Kidney glomerular epithelial cell (primary cell): ENCODE measurements around the gene GOLGA6L24.
"Not testable (repeated sequence)": the region's sequence is repeated elsewhere in the genome, so short reads cannot be mapped to it uniquely, and the experiment has no call there.

ENCODE experiments used
- DNase-seq: peaks from one replicate; lab custom pipeline; 2025; lab: John Stamatoyannopoulos, UW

Gene GOLGA6L24, protein sequence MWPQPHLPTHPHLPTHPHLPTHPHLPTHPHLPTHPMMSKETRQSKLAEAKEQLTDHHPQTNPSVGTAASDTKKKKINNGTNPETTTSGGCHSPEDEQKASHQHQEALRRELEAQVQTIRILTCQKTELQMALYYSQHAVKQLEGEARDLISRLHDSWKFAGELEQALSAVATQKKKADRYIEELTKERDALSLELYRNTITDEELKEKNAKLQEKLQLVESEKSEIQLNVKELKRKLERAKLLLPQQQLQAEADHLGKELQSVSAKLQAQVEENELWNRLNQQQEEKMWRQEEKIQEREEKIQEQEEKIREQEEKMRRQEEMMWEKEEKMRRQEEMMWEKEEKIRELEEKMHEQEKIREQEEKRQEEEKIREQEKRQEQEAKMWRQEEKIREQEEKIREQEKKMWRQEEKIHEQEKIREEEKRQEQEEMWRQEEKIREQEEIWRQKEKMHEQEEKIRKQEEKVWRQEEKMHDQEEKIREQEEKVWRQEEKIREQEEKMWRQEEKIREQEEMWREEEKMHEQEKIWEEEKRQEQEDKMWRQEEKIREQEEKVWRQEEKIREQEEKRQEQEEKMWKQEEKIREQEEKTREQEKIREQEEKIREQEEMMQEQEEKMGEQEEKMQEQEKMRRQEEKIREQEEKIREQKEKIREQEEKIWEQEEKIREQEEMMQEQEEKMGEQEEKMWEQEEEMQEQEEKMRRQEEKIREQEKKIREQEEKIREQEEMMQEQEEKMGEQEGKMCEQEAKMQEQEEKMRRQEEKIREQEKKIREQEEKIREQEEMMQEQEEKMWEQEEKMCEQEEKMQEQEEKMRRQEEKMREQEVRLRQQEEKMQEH

DNA sequence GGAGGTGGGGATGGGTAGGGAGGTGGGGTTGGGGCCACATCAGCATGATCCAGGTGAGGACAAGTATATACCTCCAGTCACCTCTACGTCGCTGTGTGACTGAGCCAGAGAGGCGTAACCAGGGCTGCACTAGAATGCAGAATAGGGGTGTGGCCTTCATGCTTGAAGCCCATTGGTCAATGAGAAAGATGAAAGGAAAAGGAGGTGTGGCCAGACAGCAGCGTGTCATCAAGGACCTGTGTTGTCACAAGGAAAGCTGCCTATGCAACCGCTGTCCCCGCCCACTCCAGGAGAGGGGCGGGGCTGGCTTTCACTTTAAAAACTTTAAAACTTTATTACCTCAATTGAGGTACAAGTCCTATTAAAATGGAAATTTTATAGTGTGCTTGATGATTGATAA lies at the start of gene GOLGA6L24:
Gene GOLGA6L24 (minus strand): TSS at position 101 of the 400 bp plus-strand sequence. CDS start 61 bp downstream, at position 40.
- DNase-seq, result not testable (repeated sequence)

GRCh38 chr15:28402774-28403435 lies 45.0 kb upstream of the GOLGA6L24 start:
- not testable (repeated sequence) for DNase-seq

- DNase-seq, result not testable (repeated sequence)
These were observed 38.1 kb upstream of the GOLGA6L24 start for GRCh38 chr15:28396022-28396421.

DNA sequence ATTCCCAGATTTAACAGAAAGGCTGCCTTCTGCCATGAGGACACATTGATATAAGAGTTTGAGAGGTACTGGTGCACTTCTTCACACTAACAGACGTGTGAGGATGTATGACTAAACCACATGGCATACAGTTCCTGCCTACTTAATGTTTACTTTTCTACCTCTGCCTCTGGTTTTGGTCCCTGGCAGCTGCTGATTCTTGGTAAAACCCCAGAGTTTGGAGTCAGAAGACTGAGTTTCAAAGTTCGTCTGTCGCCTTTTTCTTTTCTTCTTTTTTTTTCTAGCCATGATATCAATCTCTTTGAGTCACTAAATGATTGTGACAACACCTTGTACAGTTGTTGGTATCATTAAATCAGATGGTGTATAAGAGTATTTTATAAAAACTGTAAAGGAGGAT lies 22.2 kb upstream of the GOLGA6L24 start:
- DNase-seq, result not testable (repeated sequence)

GRCh38 chr15:28378364-28378763 lies 20.5 kb upstream of the GOLGA6L24 start, which contains the start of gene GOLGA8F:
TSS of gene GOLGA8F (plus strand) at chr15:28378664. CDS start at chr15:28378762, 98 bp downstream.
- not testable (repeated sequence) for DNase-seq

GRCh38 chr15:28365502-28365901 lies 7.6 kb upstream of the GOLGA6L24 start:
- not testable (repeated sequence) for DNase-seq

DNA sequence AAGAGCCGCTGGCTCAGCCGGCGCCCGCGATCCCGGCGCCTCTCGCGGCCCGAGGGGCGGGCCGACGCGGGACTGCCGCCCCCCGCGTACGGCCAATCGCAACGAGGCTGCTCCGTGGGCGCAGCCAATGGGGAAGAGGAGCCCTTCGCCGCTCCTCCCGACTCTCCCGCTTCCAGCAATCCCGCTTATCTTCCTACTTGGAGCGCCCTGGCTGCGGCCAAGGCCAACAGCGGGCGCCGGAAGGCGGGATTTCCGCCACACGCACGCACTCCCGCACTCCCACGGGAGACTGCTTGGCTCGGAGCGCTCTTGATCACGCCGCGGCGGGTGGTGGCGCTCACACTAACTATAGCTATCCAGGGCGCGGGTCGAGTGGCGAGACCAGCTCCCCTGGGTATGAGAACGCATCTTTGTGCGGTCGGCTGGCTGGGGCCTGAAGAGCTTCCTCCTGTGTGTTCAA lies 35.7 kb downstream of the GOLGA6L24 start, which contains the start of gene HERC2:
Gene HERC2 (minus strand): TSS at position 51 of the 460 bp plus-strand sequence. CDS start 746 bp downstream, outside the sequence.
- DNase-seq, result not testable (repeated sequence)

GRCh38 chr15:28321358-28322078 lies 36.4 kb downstream of the GOLGA6L24 start:
- not testable (repeated sequence) for DNase-seq

- not testable (repeated sequence) for DNase-seq
These were observed 38.2 kb downstream of the GOLGA6L24 start for GRCh38 chr15:28319725-28320124.

- not testable (repeated sequence) for DNase-seq
These were observed 39.1 kb downstream of the GOLGA6L24 start for GRCh38 chr15:28318828-28319227.

GRCh38 chr15:28318122-28318521 lies 39.8 kb downstream of the GOLGA6L24 start:
- not testable (repeated sequence) for DNase-seq

GRCh38 chr15:28316958-28317357 lies 40.9 kb downstream of the GOLGA6L24 start:
- DNase-seq, result not testable (repeated sequence)

GRCh38 chr15:28310454-28310853 lies 47.4 kb downstream of the GOLGA6L24 start:
- not testable (repeated sequence) for DNase-seq

- DNase-seq, result not testable (repeated sequence)
These were observed 49.2 kb downstream of the GOLGA6L24 start for GRCh38 chr15:28308718-28309117.
